Measurements from ENCODE around the gene LY6G5C. TPM values are rescaled to one million over a fixed set of nuclear protein-coding genes. Genes with fewer than 3 reads are reported as not detected.

The LY6G5C gene
- total RNA-seq, 2 donors from 2014 or later, result 1.2 to 4.9 TPM

- DNase-seq (ENCODE audit: low spot score), result peak; percentile 80
- TF ChIP-seq CTCF (IDR thresholded peaks at IDR 0.05), result no peak
- Histone ChIP-seq H3K27me3 (no peaks in the 10 kb centered on the region), H3K4me1 (peaks cover 0 to 58% of the 10 kb centered on the region in 2 donors), H3K27ac (peak overlapping the region; percentile 89 to 97), H3K36me3 (peaks cover 33% of the 10 kb centered on the region), H3K4me3 (peak overlapping the region; percentile 84 to 92), H3K9me3 (no peaks in the 10 kb centered on the region)
These were observed 16.7 kb downstream of the LY6G5C start for GRCh38 chr6:31663961-31664789.

- Histone ChIP-seq H3K36me3 (peaks cover 24% of the 10 kb centered on the region), H3K9me3 (no peaks in the 10 kb centered on the region), H3K4me3 (peak overlapping the region; percentile 84 to 92), H3K27me3 (no peaks in the 10 kb centered on the region), H3K4me1 (peaks cover 0 to 66% of the 10 kb centered on the region in 2 donors), H3K27ac (peak overlapping the region; percentile 89 to 97)
- no peak for TF ChIP-seq CTCF (IDR thresholded peaks at IDR 0.05)
- no peak for DNase-seq (ENCODE audit: low spot score)
These were observed 17.5 kb downstream of the LY6G5C start for GRCh38 chr6:31663126-31663960.

GRCh38 chr6:31662124-31662723, 18.6 kb downstream of the LY6G5C start:
- peaks cover 26% of the 10 kb centered on the region for H3K36me3 ChIP-seq
- no peak overlapping the region for H3K27ac ChIP-seq
- no peaks in the 10 kb centered on the region for H3K9me3 ChIP-seq
- no peak for TF ChIP-seq CTCF (IDR thresholded peaks at IDR 0.05)
- no peak overlapping the region for H3K4me3 ChIP-seq
- peaks cover 0 to 65% of the 10 kb centered on the region in 2 donors for H3K4me1 ChIP-seq
- no peaks in the 10 kb centered on the region for H3K27me3 ChIP-seq
- no peak for DNase-seq (ENCODE audit: low spot score)

GRCh38 chr6:31661262-31662123, 19.4 kb downstream of the LY6G5C start:
- peak overlapping the region; percentile 81 to 89 for H3K27ac ChIP-seq
- peaks cover 0 to 58% of the 10 kb centered on the region in 2 donors for H3K4me1 ChIP-seq
- TF ChIP-seq CTCF (IDR thresholded peaks at IDR 0.05), result no peak
- DNase-seq (ENCODE audit: low spot score), result no peak
- H3K36me3 ChIP-seq, result peaks cover 21% of the 10 kb centered on the region
- no peaks in the 10 kb centered on the region for H3K27me3 ChIP-seq
- peak overlapping the region in 1 of 2 donors; percentile 83 for H3K4me3 ChIP-seq
- H3K9me3 ChIP-seq, result no peaks in the 10 kb centered on the region

Measured in right atrium auricular region (tissue), 2 donors.